ENCODE data around the gene C3orf20. TPM values are rescaled to one million over a fixed set of nuclear protein-coding genes. Genes with fewer than 3 reads are reported as not detected.
"Not testable (repeated sequence)": the region's sequence is repeated elsewhere in the genome, so short reads cannot be mapped to it uniquely, and the experiment has no call there.

Gene C3orf20
- total and polyA plus RNA-seq, 2 experiments from 2014 or later, result not detected

GRCh38 chr3:14808025-14808424 lies 133.1 kb downstream of the C3orf20 start:
- no peaks in the 10 kb centered on the region for H3K36me3 ChIP-seq (ENCODE audit: low read depth)
- no peaks in the 10 kb centered on the region for H3K9me2 ChIP-seq (ENCODE audit: insufficient read depth)
- H4K20me1 ChIP-seq (ENCODE audit: insufficient read depth), result no peaks in the 10 kb centered on the region
- no peak overlapping the region for H3K27ac ChIP-seq
- no peak overlapping the region for H3K4me2 ChIP-seq (ENCODE audit: unreplicated experiment)
- no peak for TF ChIP-seq EZH2 (IDR thresholded peaks at IDR 0.05; ENCODE audit: insufficient read depth, poor library complexity, severe bottlenecking)
- TF ChIP-seq EZH2phosphoT487 (IDR thresholded peaks at IDR 0.05; ENCODE audit: insufficient read depth, low read depth), result no peak
- H3F3A ChIP-seq (ENCODE audit: insufficient read depth), result no peaks in the 10 kb centered on the region
- no peak overlapping the region for H3K9ac ChIP-seq
- H3K79me2 ChIP-seq (ENCODE audit: insufficient read depth), result no peaks in the 10 kb centered on the region
- no peaks in the 10 kb centered on the region for H3K9me3 ChIP-seq (ENCODE audit: low read depth)
- no peak for DNase-seq
- in situ Hi-C loops (cut with MboI), result no loop called here
- no peaks in the 10 kb centered on the region for H3K4me1 ChIP-seq (ENCODE audit: insufficient read depth)
- H3K4me3 ChIP-seq, result no peak overlapping the region
- no peak overlapping the region for H2AFZ ChIP-seq
- H3K27me3 ChIP-seq (replicated peaks; ENCODE audit: insufficient read depth), result peaks cover 32% of the 10 kb centered on the region

GRCh38 chr3:14808502-14809266 lies 133.7 kb downstream of the C3orf20 start:
- H3K27me3 ChIP-seq (replicated peaks; ENCODE audit: insufficient read depth), result peaks cover 38% of the 10 kb centered on the region
- no peak for DNase-seq
- H3K9me3 ChIP-seq (ENCODE audit: low read depth), result no peaks in the 10 kb centered on the region
- H3K4me2 ChIP-seq (ENCODE audit: unreplicated experiment), result no peak overlapping the region
- no peaks in the 10 kb centered on the region for H4K20me1 ChIP-seq (ENCODE audit: insufficient read depth)
- H3K27ac ChIP-seq, result no peak overlapping the region
- no peak overlapping the region for H3K4me3 ChIP-seq
- no peak overlapping the region for H2AFZ ChIP-seq
- H3K9me2 ChIP-seq (ENCODE audit: insufficient read depth), result no peaks in the 10 kb centered on the region
- no peaks in the 10 kb centered on the region for H3K79me2 ChIP-seq (ENCODE audit: insufficient read depth)
- no peaks in the 10 kb centered on the region for H3K4me1 ChIP-seq (ENCODE audit: insufficient read depth)
- no peak overlapping the region for H3K9ac ChIP-seq
- H3F3A ChIP-seq (ENCODE audit: insufficient read depth), result no peaks in the 10 kb centered on the region
- in situ Hi-C loops (cut with MboI), result no loop called here
- no peak for TF ChIP-seq EZH2 (IDR thresholded peaks at IDR 0.05; ENCODE audit: insufficient read depth, poor library complexity, severe bottlenecking)
- TF ChIP-seq EZH2phosphoT487 (IDR thresholded peaks at IDR 0.05; ENCODE audit: insufficient read depth, low read depth), result no peak
- no peaks in the 10 kb centered on the region for H3K36me3 ChIP-seq (ENCODE audit: low read depth)
- 64 to 76% methylated on average over 5 of the region's 5 CpGs for WGBS, 2 experiments (ENCODE audit: low coverage in 1 of 2, low lambda C conversion rate in 2 of 2, missing lambda C conversion rate in 2 of 2)

- H3K27me3 ChIP-seq (replicated peaks; ENCODE audit: insufficient read depth), result peaks cover 42% of the 10 kb centered on the region
- H2AFZ ChIP-seq; DNase-seq; H3K4me2 ChIP-seq (ENCODE audit: unreplicated experiment); H3K9ac ChIP-seq; H3K27ac ChIP-seq; H3K36me3 ChIP-seq (ENCODE audit: low read depth); in situ Hi-C loops (cut with MboI); H3K79me2 ChIP-seq (ENCODE audit: insufficient read depth); H4K20me1 ChIP-seq (ENCODE audit: insufficient read depth); H3F3A ChIP-seq (ENCODE audit: insufficient read depth); H3K4me1 ChIP-seq (ENCODE audit: insufficient read depth); H3K9me2 ChIP-seq (ENCODE audit: insufficient read depth); H3K4me3 ChIP-seq; H3K9me3 ChIP-seq (ENCODE audit: low read depth): not testable (repeated sequence)
- WGBS, 2 experiments (ENCODE audit: low coverage in 1 of 2, low lambda C conversion rate in 2 of 2, missing lambda C conversion rate in 2 of 2), result 65 to 68% methylated on average over 9 of the region's 9 CpGs
Measured at GRCh38 chr3:14809611-14810010, 134.7 kb downstream of the C3orf20 start.

- in situ Hi-C loops (cut with MboI), result no loop called here
- no peaks in the 10 kb centered on the region for H3K4me1 ChIP-seq (ENCODE audit: insufficient read depth)
Measured at GRCh38 chr3:14810070-14810791, 135.3 kb downstream of the C3orf20 start.

More at GRCh38 chr3:14810070-14810791, 135.3 kb downstream of the C3orf20 start:
- Histone ChIP-seq H3K9me3 (ENCODE audit: low read depth) (no peaks in the 10 kb centered on the region), H4K20me1 (ENCODE audit: insufficient read depth) (no peaks in the 10 kb centered on the region), H3K4me3 (no peak overlapping the region), H3K79me2 (ENCODE audit: insufficient read depth) (no peaks in the 10 kb centered on the region), H2AFZ (no peak overlapping the region), H3K9ac (no peak overlapping the region), H3K36me3 (ENCODE audit: low read depth) (no peaks in the 10 kb centered on the region), H3K27me3 (replicated peaks; ENCODE audit: insufficient read depth) (peaks cover 46% of the 10 kb centered on the region), H3F3A (ENCODE audit: insufficient read depth) (no peaks in the 10 kb centered on the region), H3K27ac (no peak overlapping the region), H3K9me2 (ENCODE audit: insufficient read depth) (no peaks in the 10 kb centered on the region), H3K4me2 (ENCODE audit: unreplicated experiment) (no peak overlapping the region)
- TF ChIP-seq EZH2phosphoT487 (IDR thresholded peaks at IDR 0.05; ENCODE audit: insufficient read depth, low read depth) (no peak), EZH2 (IDR thresholded peaks at IDR 0.05; ENCODE audit: insufficient read depth, poor library complexity, severe bottlenecking) (no peak)
- peak; percentile 20 for DNase-seq
- 5 to 7% methylated on average over 46 to 51 of the region's 85 CpGs for WGBS, 2 experiments (ENCODE audit: low coverage in 1 of 2, low lambda C conversion rate in 2 of 2, missing lambda C conversion rate in 2 of 2)

Data from GM23248 (cell line).